Bronchus fibroblast of lung (primary cell): ENCODE measurements around the gene OR4E1. TPM values are rescaled to one million over a fixed set of nuclear protein-coding genes. Genes with fewer than 3 reads are reported as not detected.

Experiments used
- total RNA-seq: library from RNA; depleted of rRNA; stranded (reverse); fragments of >200 nt; gene quantifications from 2 replicates; pipeline ENCODE4 v1.2.3, GENCODE V29; 2015

The OR4E1 gene
- total RNA-seq, result not detected in 2 replicates

GRCh38 chr14:21673718-21674117, at the start of gene OR4E1:
OR4E1 (minus strand) TSS chr14:21673818; CDS start chr14:21670935, 2,883 bp downstream.

GRCh38 chr14:21653331-21653885, 20.2 kb downstream of the OR4E1 start, which contains the start of gene OR4E2:
OR4E2 (plus strand) TSS chr14:21653835; CDS start chr14:21665083, 11,248 bp downstream.

GRCh38 chr14:21634840-21635239, 38.8 kb downstream of the OR4E1 start, which contains the start of gene OR10G2:
OR10G2 (minus strand) TSS chr14:21634940; CDS start chr14:21634842, 98 bp downstream.

Other genes with a start within 250 kb of the OR4E1 start
- 33.3 and 35.8 TPM in 2 replicates for gene CHD8, start 217.7 kb downstream of the OR4E1 start, total RNA-seq
- gene RAB2B, start 196.9 kb downstream of the OR4E1 start, total RNA-seq, result 13.2 and 16.3 TPM in 2 replicates
- 23.5 and 28.6 TPM in 2 replicates for gene TOX4, start 196.6 kb downstream of the OR4E1 start, total RNA-seq
- 42.4 and 46.7 TPM in 2 replicates for gene METTL3, start 162.5 kb downstream of the OR4E1 start, total RNA-seq
- gene SALL2, start 147.5 kb downstream of the OR4E1 start, total RNA-seq, result 7.2 and 9.2 TPM in 2 replicates
- not detected in 2 replicates for gene OR10G3, start 93.7 kb downstream of the OR4E1 start, total RNA-seq
- not detected in 2 replicates for gene OR10G2, start 38.9 kb downstream of the OR4E1 start, total RNA-seq
- gene OR4E2, start 20.0 kb downstream of the OR4E1 start, total RNA-seq, result not detected in 2 replicates